Dendritic cell treated with granulocyte-macrophage colony-stimulating factor and Interleukin-4, amounts not matched to agents 40 ng/mL and 50 ng/mL, for 4 days (primary cell): ENCODE measurements around the gene TFDP2.
"Not testable (repeated sequence)": the region's sequence is repeated elsewhere in the genome, so short reads cannot be mapped to it uniquely, and the experiment has no call there.

Experiments
- H3K27ac Mint-ChIP-seq: one replicate; pipeline ENCODE4 v1.8.0; 2022; ENCODE audit warnings: mild to moderate bottlenecking, mixed read lengths
- H3K27me3 Mint-ChIP-seq: one replicate; pipeline ENCODE4 v1.8.0; 2022; ENCODE audit warnings: mild to moderate bottlenecking, mixed read lengths
- H3K36me3 Mint-ChIP-seq: one replicate; pipeline ENCODE4 v1.8.0; 2022; ENCODE audit warnings: low read depth, mixed read lengths
- H3K4me1 Mint-ChIP-seq: one replicate; pipeline ENCODE4 v1.8.0; 2022; ENCODE audit warnings: low read depth, mixed read lengths
- H3K4me3 Mint-ChIP-seq: one replicate; pipeline ENCODE4 v1.8.0; 2022; ENCODE audit warnings: mild to moderate bottlenecking, moderate library complexity, mixed read lengths
- H3K9me3 Mint-ChIP-seq: one replicate; pipeline ENCODE4 v1.8.0; 2022; ENCODE audit warnings: mixed read lengths
- intact Hi-C: fragments of 100-400 bp; cut with micrococcal nuclease; formaldehyde crosslinking; loops from one replicate; pipeline ENCODE4 v1.15.0; 2022

Gene TFDP2

DNA sequence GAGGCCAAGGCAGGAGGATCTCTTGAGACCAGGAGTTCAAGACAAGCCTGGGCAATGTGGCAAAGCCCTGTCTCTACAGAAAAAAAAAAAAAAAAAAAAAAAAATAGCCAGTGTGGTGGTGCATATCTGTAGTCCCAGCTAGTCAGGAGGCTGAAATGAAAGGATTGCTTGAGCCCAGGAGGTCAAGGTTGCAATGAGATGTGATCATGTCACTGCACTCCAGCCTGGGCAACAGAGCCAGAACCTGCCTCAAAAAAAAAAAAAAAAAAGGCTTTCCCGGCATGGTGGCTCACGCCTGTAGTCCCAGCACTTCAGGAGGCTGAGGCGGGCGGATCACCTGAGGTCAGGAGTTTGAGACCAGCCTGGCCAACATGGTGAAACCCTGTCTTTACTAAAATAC is 73.7 kb downstream of the TFDP2 start:
- H3K27ac Mint-ChIP-seq, H3K4me1 Mint-ChIP-seq, H3K4me3 Mint-ChIP-seq, H3K27me3 Mint-ChIP-seq, intact Hi-C loops, H3K36me3 Mint-ChIP-seq: not testable (repeated sequence)
- H3K9me3 Mint-ChIP-seq, result peaks cover 22% of the 10 kb centered on the region

GRCh38 chr3:142072816-142073215 is 76.5 kb downstream of the TFDP2 start:
- no peaks in the 10 kb centered on the region for H3K36me3 Mint-ChIP-seq
- intact Hi-C loops, result no loop called here
- H3K4me3 Mint-ChIP-seq, result no peak overlapping the region
- H3K27ac Mint-ChIP-seq, result no peak overlapping the region
- no peaks in the 10 kb centered on the region for H3K4me1 Mint-ChIP-seq
- H3K27me3 Mint-ChIP-seq, result no peaks in the 10 kb centered on the region
- no peaks in the 10 kb centered on the region for H3K9me3 Mint-ChIP-seq

- no peak overlapping the region for H3K4me3 Mint-ChIP-seq
- no peaks in the 10 kb centered on the region for H3K4me1 Mint-ChIP-seq
- intact Hi-C loops, result no loop called here
- H3K27me3 Mint-ChIP-seq, result no peaks in the 10 kb centered on the region
- H3K9me3 Mint-ChIP-seq, result no peaks in the 10 kb centered on the region
- no peaks in the 10 kb centered on the region for H3K36me3 Mint-ChIP-seq
- H3K27ac Mint-ChIP-seq, result no peak overlapping the region
These were observed 83.4 kb downstream of the TFDP2 start for GRCh38 chr3:142065932-142066331.

DNA sequence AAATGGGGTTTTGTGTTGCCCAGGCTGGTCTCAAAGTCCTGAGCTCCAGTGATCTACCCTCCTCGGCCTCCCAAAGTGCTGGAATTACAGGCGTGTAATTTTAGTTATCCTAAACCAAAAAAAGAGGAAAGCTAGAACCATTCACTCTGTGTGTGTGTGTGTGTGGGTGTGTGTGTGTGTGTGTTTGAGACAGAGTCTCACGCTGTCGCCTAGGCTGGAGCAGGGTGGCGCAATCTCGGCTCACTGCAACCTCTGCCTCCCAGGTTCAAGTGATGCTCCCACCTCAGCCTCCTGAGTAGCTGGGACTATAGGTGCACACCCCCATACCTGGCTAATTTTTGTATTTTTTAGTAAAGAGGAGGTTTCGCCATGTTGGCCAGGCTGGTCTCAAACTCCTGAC is 84.0 kb downstream of the TFDP2 start:
- intact Hi-C loops, result no loop called here
- Mint-ChIP-seq H3K4me3 (no peak overlapping the region), H3K4me1 (no peaks in the 10 kb centered on the region), H3K27ac (no peak overlapping the region), H3K36me3 (no peaks in the 10 kb centered on the region), H3K9me3 (no peaks in the 10 kb centered on the region), H3K27me3 (no peaks in the 10 kb centered on the region)

- Mint-ChIP-seq H3K36me3 (no peaks in the 10 kb centered on the region), H3K27ac (no peak overlapping the region), H3K4me3 (no peak overlapping the region), H3K4me1 (no peaks in the 10 kb centered on the region), H3K27me3 (no peaks in the 10 kb centered on the region), H3K9me3 (no peaks in the 10 kb centered on the region)
- intact Hi-C loops, result no loop called here
These were observed 84.9 kb downstream of the TFDP2 start for GRCh38 chr3:142064454-142064853.

DNA sequence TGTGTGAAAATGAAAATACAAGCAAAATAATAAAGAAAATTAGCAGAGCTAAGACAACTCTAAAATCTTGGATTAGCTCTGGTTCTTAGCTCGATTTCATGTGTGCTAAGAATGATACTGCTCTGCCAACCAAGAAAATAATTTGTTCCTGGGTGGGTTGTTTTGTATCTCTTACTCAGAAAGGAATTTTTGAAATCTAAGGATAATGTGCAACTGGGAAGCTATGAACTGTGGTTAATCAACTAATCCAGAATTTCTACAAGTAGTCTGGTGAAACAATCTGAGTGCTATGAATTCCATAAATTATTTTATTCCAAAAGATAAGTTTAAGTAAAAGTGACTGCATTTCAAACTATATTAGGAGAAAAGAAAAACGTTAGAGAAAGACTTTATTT is 92.0 kb downstream of the TFDP2 start:
- Mint-ChIP-seq H3K4me1 (no peaks in the 10 kb centered on the region), H3K9me3 (peaks cover 9% of the 10 kb centered on the region), H3K4me3 (no peak overlapping the region), H3K36me3 (no peaks in the 10 kb centered on the region), H3K27me3 (no peaks in the 10 kb centered on the region), H3K27ac (no peak overlapping the region)
- intact Hi-C loops, result no loop called here

DNA sequence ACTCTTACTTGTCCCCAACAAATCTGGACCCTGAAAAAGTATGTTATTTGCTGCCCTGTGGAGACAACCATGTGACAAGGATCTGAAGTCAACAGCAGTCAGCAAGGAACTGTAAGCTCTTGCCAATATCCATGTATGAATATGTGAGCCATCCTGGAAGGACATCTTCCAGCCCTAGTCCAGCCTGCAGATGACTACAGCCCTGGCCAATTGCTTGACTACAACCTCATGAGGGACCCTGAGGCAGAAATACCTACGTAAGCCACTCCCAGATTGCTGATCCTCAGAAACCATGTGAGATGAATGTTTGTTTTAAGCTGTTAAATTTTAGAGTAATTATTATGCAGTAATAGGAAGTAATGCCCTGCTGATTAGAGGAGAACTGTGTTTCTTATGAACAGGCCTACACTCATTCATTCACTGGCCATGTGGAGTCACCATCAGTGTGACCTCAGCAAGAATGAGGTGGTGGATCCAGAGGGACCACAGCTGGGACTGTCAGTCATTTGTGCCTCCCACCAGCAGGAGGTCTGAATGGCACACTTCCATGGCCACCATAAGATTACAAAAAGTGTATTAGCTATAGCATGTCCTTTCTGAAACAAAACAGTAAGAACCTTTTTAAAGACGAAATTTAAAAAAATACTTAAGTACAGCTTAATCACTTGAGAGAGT is 92.6 kb downstream of the TFDP2 start:
- intact Hi-C loops, result no loop called here
- peaks cover 9% of the 10 kb centered on the region for H3K9me3 Mint-ChIP-seq
- no peaks in the 10 kb centered on the region for H3K4me1 Mint-ChIP-seq
- H3K36me3 Mint-ChIP-seq, result no peaks in the 10 kb centered on the region
- H3K27ac Mint-ChIP-seq, result no peak overlapping the region
- H3K4me3 Mint-ChIP-seq, result no peak overlapping the region
- no peaks in the 10 kb centered on the region for H3K27me3 Mint-ChIP-seq

DNA sequence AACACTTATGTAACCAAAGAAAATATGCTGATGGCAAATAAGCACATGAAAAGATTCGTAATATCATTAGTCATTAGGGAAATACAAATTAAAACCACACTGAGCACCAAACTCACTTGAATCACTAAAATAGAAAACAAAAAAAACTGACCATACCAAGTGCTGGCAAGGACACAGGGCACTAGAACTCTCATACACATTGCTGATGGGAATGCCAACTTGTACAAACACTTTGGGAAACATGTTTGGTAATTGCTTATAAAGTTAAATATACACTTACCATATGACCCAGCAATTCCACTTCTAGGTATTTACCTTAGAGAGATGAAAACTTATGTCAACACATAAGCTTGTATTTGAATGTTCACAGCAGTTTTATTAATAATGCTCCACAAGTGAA is 95.5 kb downstream of the TFDP2 start:
- Mint-ChIP-seq H3K9me3 (peaks cover 9% of the 10 kb centered on the region), H3K27me3 (no peaks in the 10 kb centered on the region), H3K36me3 (no peaks in the 10 kb centered on the region), H3K27ac (no peak overlapping the region), H3K4me1 (no peaks in the 10 kb centered on the region), H3K4me3 (no peak overlapping the region)
- intact Hi-C loops, result no loop called here

- H3K27ac Mint-ChIP-seq, result no peak overlapping the region
- H3K9me3 Mint-ChIP-seq, result peaks cover 9% of the 10 kb centered on the region
- H3K27me3 Mint-ChIP-seq, result no peaks in the 10 kb centered on the region
- no peaks in the 10 kb centered on the region for H3K4me1 Mint-ChIP-seq
- intact Hi-C loops, result no loop called here
- H3K36me3 Mint-ChIP-seq, result no peaks in the 10 kb centered on the region
- no peak overlapping the region for H3K4me3 Mint-ChIP-seq
These were observed 96.1 kb downstream of the TFDP2 start for GRCh38 chr3:142053244-142053643.

DNA sequence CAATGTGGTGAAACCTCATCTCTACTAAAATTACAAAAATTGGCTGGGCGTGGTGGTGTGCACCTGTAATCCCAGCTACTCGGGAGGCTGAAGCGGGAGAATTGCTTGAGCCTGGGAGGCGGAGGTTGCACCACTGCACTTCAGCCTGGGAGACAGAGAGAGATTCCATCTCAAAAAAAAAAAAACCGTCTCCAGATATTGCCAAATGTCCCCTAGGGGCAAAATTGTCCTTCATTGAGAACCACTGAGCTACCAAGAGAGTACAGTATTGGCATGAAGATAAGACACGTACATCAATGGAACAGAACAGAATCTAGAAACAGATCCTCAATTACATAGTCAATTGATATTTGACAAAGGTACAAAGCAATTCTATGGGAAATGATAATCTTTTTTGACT is 98.0 kb downstream of the TFDP2 start:
- H3K27ac Mint-ChIP-seq, result no peak overlapping the region
- H3K27me3 Mint-ChIP-seq, result no peaks in the 10 kb centered on the region
- no peak overlapping the region for H3K4me3 Mint-ChIP-seq
- intact Hi-C loops, result no loop called here
- H3K4me1 Mint-ChIP-seq, result peaks cover 4% of the 10 kb centered on the region
- no peaks in the 10 kb centered on the region for H3K36me3 Mint-ChIP-seq
- H3K9me3 Mint-ChIP-seq, result peaks cover 9% of the 10 kb centered on the region

GRCh38 chr3:142047021-142047369 is 102.3 kb downstream of the TFDP2 start:
- Mint-ChIP-seq H3K9me3 (peaks cover 7% of the 10 kb centered on the region), H3K4me3 (no peak overlapping the region), H3K4me1 (peaks cover 7% of the 10 kb centered on the region), H3K27me3 (no peaks in the 10 kb centered on the region), H3K36me3 (peaks cover 6% of the 10 kb centered on the region), H3K27ac (no peak overlapping the region)
- intact Hi-C loops, result no loop called here

DNA sequence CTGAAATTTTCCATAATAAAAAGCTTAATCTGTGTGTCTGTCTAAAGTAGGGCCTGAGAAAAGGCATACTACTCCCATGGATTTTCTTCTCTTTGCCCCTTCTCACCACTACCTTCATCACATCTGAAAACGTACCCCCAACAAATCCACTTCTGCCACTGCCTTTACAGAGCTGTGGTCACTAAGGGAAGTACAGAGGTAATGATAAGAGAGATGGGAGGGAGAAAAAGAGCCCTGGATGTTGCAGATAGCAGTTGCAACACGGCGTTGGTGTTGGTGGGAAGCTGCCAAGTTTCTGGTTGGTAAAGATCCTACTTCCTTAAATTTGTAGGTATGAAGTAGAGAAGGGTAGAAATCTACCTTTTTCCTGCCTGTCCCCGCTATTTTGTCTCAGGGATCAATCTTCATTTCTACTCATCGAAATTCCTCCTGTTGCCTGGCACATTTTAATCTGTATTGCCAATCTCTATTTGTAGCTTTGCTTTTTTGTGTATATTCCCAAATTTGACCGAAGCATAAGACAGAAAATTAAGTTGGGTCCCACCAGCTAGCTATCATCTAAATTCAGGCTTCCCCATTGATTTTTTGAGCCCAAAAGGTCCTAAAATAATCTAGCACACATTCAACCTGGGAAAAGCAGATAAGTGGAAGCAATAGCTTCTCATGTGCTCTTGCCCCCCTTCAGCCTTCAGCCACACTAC is 102.9 kb downstream of the TFDP2 start:
- H3K27me3 Mint-ChIP-seq, result no peaks in the 10 kb centered on the region
- no peak overlapping the region for H3K27ac Mint-ChIP-seq
- H3K36me3 Mint-ChIP-seq, result peaks cover 6% of the 10 kb centered on the region
- H3K4me3 Mint-ChIP-seq, result no peak overlapping the region
- peaks cover 12% of the 10 kb centered on the region for H3K9me3 Mint-ChIP-seq
- peaks cover 7% of the 10 kb centered on the region for H3K4me1 Mint-ChIP-seq
- intact Hi-C loops, result no loop called here

- intact Hi-C loops, result no loop called here
- Mint-ChIP-seq H3K9me3 (peaks cover 16% of the 10 kb centered on the region), H3K36me3 (peaks cover 6% of the 10 kb centered on the region), H3K4me3 (no peak overlapping the region), H3K4me1 (no peaks in the 10 kb centered on the region), H3K27ac (no peak overlapping the region), H3K27me3 (no peaks in the 10 kb centered on the region)
These were observed 108.3 kb downstream of the TFDP2 start for GRCh38 chr3:142040941-142041491.

DNA sequence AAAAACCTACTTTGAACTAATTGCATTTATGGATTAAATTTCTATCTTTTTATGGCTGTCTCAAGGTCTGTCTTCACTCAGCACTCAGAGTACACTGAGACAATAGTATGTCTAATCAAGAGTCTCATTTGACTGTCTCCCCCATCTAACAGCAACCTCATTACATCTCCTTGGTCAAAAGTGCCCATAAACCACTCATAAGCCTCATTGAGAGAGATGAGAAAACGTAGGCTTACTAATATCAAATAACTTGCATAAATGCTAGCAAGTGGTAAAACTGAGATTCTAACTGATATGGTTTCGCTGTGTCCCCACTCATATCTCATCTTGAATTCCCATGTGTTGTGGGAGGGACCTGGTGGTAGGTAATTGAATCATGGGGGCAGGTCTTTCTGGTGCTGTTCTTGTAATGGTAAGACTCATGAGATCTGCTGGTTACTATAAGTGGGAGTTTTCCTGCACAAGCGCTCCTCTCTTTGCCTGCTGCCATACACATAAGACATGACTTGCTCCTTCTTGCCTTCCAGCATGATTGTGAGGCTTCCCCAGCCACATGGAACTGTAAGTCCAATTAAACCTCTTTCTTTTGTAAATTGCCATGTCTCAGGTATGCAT is 113.9 kb downstream of the TFDP2 start:
- H3K4me1 Mint-ChIP-seq, result peaks cover 11% of the 10 kb centered on the region
- H3K9me3 Mint-ChIP-seq, result no peaks in the 10 kb centered on the region
- no peaks in the 10 kb centered on the region for H3K27me3 Mint-ChIP-seq
- H3K36me3 Mint-ChIP-seq, result no peaks in the 10 kb centered on the region
- intact Hi-C loops, result no loop called here
- H3K27ac Mint-ChIP-seq, result no peak overlapping the region
- no peak overlapping the region for H3K4me3 Mint-ChIP-seq
